Measurements from ENCODE around the gene POLR3A. TPM values are rescaled to one million over a fixed set of nuclear protein-coding genes. Genes with fewer than 3 reads are reported as not detected.
A peak's percentile ranks its signal among the peaks of the same experiment; 100 is the strongest.

The POLR3A gene
- total RNA-seq, 1 donor from 2014 or later = 19.5 TPM

GRCh38 chr10:78033637-78034470, 4.5 kb upstream of the POLR3A start, which contains the start of gene RPS24:
RPS24 (plus strand) TSS chr10:78033863; CDS start chr10:78033902, 39 bp downstream.
- no peaks in the 10 kb centered on the region for H3K27me3 Mint-ChIP-seq (ENCODE audit: unreplicated experiment)
- peaks cover 39% of the 10 kb centered on the region for H3K4me1 Mint-ChIP-seq (ENCODE audit: unreplicated experiment)
- H3K9me3 Mint-ChIP-seq (ENCODE audit: unreplicated experiment) = no peaks in the 10 kb centered on the region
- peak; percentile 98 for DNase-seq (ENCODE audit: extremely low spot score, unreplicated experiment)
- peak within 1 kb of the TSS; percentile 74 for H3K27ac Mint-ChIP-seq (ENCODE audit: unreplicated experiment)
- peak within 1 kb of the TSS; percentile 85 for H3K4me3 Mint-ChIP-seq (ENCODE audit: unreplicated experiment)
- TF ChIP-seq, protein P1, sequence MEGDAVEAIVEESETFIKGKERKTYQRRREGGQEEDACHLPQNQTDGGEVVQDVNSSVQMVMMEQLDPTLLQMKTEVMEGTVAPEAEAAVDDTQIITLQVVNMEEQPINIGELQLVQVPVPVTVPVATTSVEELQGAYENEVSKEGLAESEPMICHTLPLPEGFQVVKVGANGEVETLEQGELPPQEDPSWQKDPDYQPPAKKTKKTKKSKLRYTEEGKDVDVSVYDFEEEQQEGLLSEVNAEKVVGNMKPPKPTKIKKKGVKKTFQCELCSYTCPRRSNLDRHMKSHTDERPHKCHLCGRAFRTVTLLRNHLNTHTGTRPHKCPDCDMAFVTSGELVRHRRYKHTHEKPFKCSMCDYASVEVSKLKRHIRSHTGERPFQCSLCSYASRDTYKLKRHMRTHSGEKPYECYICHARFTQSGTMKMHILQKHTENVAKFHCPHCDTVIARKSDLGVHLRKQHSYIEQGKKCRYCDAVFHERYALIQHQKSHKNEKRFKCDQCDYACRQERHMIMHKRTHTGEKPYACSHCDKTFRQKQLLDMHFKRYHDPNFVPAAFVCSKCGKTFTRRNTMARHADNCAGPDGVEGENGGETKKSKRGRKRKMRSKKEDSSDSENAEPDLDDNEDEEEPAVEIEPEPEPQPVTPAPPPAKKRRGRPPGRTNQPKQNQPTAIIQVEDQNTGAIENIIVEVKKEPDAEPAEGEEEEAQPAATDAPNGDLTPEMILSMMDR (IDR thresholded peaks at IDR 0.05) = no peak
- peaks cover 27% of the 10 kb centered on the region for H3K36me3 Mint-ChIP-seq (ENCODE audit: unreplicated experiment)

GRCh38 chr10:78033387-78033636, 4.0 kb upstream of the POLR3A start:
- TF ChIP-seq, protein P1 (IDR thresholded peaks at IDR 0.05) = no peak
- Mint-ChIP-seq H3K27ac (ENCODE audit: unreplicated experiment) (peak overlapping the region; percentile 74), H3K27me3 (ENCODE audit: unreplicated experiment) (no peaks in the 10 kb centered on the region), H3K9me3 (ENCODE audit: unreplicated experiment) (no peaks in the 10 kb centered on the region), H3K4me3 (ENCODE audit: unreplicated experiment) (peak overlapping the region; percentile 85), H3K4me1 (ENCODE audit: unreplicated experiment) (peaks cover 44% of the 10 kb centered on the region), H3K36me3 (ENCODE audit: unreplicated experiment) (peaks cover 27% of the 10 kb centered on the region)
- DNase-seq (ENCODE audit: extremely low spot score, unreplicated experiment) = no peak

GRCh38 chr10:78028438-78029268, 662 bp downstream of the POLR3A start:
- no peak for DNase-seq (ENCODE audit: extremely low spot score, unreplicated experiment)
- no peaks in the 10 kb centered on the region for H3K9me3 Mint-ChIP-seq (ENCODE audit: unreplicated experiment)

GRCh38 chr10:78025685-78026364, 3.5 kb downstream of the POLR3A start:
- Mint-ChIP-seq H3K9me3 (ENCODE audit: unreplicated experiment) (no peaks in the 10 kb centered on the region), H3K36me3 (ENCODE audit: unreplicated experiment) (peaks cover 43% of the 10 kb centered on the region), H3K4me1 (ENCODE audit: unreplicated experiment) (peaks cover 29% of the 10 kb centered on the region), H3K4me3 (ENCODE audit: unreplicated experiment) (no peak overlapping the region), H3K27me3 (ENCODE audit: unreplicated experiment) (no peaks in the 10 kb centered on the region), H3K27ac (ENCODE audit: unreplicated experiment) (no peak overlapping the region)
- no peak for DNase-seq (ENCODE audit: extremely low spot score, unreplicated experiment)
- TF ChIP-seq, protein P1 (IDR thresholded peaks at IDR 0.05) = no peak

More at GRCh38 chr10:78028438-78029268, 662 bp downstream of the POLR3A start:
- TF ChIP-seq, protein P1 (IDR thresholded peaks at IDR 0.05) = no peak
- Mint-ChIP-seq H3K27ac (ENCODE audit: unreplicated experiment) (peak overlapping the region; percentile 97), H3K36me3 (ENCODE audit: unreplicated experiment) (peaks cover 22% of the 10 kb centered on the region), H3K4me1 (ENCODE audit: unreplicated experiment) (peaks cover 29% of the 10 kb centered on the region), H3K4me3 (ENCODE audit: unreplicated experiment) (peak overlapping the region; percentile 100), H3K27me3 (ENCODE audit: unreplicated experiment) (no peaks in the 10 kb centered on the region)
